ENCODE results near the gene PDE1C.

The PDE1C gene

DNA sequence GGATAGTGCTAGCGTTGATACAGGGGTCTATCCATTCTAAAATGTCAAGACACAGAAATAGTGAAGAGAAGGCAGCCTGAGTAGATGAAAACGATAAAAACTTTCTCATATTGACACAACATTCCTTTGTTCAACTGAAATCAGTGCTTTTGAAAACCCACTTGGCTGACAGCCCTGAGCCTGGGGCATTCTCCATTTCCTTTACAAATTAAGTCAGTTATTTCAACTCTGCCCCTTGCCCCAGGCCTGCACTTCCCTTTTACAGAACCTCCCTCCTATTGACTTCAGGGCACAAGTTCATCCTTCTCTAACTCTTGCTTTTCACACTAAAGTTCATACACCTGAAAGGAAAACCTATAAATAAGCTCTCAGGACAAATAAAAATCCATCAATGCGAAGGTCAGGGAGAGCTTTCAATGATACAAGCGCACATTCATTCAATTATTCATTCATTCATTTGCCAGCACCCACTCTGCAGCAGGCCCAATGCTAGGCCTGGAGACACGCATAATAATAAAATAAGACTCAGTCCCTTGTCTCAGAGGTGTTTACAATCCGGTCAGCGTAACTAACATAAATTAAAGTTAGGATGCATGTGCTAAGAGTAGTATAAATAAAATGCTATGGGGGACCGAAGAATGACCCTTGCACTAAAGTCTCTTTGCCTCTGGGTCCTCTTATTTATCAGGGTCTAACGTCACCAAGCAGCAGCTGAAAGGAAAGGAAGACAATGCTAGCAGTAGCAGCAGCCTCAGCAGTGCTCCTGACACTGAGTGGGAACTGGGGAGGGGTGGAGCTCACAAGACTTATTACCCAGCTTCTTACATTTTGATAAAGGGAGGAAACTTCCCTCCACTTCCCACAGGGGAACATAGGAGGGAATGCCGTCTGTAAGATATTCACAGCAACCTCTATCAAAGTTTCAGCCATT lies 134.8 kb downstream of the PDE1C start:
- no peak for DNase-seq

DNA sequence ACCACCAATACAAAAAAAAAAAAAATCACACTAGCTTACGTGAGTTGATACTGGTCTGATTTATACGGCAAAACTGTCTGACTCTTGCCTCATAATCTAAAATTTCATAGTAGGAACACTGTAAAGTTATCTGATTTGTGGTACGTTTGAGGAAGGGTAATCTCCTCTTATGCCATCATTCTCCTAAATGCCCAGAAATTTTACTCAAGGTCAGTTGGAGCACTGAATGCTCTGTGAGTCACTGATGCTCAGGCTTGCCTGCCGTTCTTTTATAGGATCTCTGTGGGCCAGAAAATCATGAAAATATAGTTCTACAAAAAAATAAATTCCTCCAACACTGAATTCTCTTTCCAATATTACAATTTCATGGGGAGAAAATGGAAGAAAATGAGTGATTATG lies 135.7 kb downstream of the PDE1C start:
- DNase-seq = no peak

DNA sequence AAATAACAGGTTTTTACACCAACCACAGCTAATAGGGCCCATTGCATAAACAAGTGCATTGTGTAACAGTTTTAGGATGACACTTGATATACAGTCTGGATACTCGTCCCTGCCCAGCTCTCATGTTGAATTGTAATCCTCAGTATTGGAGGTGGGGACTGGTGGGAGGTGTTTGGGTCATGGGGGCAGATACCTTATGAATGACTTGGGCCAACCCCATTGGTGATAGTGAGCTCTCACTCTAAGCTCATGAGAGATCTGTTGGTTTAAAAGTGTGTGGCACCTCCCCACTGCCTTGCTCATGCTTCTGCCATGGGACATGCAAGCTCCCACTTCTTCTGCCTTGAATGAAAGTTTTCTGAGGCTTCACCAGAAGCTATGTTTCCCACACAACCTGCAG lies 136.7 kb downstream of the PDE1C start:
- DNase-seq = no peak

DNA sequence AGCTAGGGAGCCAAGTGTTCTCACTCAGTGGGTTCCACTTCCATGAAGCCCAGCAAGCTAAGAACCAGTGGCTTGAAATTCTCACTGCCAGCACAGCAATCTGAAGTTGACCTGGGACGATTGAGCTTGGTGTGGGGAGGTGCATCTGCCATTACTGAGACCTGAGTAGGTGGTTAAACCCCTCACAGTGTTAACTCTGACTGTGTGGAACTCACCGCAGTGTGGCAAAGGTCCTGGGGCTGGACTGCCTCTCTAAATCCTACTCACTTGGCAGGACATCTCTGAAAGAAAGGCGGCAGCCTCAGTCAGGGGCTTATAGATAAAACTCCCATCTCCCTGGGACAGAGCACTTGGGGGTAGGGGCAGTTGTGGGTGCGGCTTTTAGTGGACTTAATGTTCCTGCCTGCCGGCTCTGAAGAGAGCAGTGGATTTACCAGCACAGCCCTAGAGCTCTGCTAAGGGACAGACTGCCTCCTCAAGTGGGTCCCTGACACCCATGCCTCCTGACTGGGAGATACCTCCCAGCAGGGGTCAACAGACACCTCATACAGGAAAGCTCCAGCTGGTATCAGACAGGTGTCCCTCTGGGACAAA lies 143.1 kb downstream of the PDE1C start:
- no peak for DNase-seq

DNA sequence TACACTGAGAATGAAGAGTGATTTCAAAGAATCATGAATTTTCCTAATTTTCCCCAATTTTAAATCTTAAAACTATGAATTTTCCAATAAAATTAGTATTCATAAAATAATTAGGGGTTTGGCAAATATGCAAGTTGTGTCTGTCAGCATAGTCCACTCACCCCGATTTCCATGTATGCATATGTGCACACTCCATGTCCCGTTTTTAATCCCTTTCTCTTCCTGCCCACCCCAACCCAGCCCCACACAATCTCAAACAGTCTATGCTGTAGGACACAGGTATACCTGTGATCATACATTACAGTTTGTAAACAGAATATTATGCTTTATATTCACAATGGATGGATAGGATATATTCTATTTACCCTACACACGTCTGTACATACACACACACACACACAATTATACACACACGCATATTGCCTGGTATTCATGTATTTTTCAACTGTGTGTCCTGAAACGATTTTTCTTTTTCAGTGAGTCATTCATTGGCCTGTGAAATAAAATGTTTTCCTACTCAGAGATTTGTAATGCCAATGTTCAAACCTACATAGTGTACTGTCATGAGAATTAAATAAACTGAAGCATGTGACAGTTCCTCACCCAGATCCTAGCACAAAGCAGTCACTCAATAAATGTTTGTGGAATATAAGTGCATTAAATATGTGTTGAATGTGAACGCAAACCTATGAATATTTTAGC lies 144.3 kb downstream of the PDE1C start:
- no peak for DNase-seq

DNA sequence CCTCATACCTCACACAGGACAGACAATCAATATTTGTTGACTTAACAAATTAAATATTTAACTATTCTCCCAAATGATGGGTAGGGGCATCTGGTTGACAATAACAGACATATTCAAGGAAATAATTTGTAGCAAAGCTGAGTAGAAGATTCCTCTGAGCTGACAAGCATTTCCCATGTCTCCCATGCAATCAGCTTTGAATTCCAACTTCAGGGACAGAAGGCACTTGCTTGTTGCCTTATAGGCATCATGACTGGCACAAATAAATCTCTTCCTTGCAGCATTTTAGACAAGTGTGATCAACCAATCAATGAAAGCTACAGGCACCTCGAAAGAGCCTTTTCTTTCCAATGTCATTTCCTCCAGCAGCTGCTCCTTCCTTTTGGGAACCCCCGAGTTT lies 146.0 kb downstream of the PDE1C start:
- no peak for DNase-seq

DNA sequence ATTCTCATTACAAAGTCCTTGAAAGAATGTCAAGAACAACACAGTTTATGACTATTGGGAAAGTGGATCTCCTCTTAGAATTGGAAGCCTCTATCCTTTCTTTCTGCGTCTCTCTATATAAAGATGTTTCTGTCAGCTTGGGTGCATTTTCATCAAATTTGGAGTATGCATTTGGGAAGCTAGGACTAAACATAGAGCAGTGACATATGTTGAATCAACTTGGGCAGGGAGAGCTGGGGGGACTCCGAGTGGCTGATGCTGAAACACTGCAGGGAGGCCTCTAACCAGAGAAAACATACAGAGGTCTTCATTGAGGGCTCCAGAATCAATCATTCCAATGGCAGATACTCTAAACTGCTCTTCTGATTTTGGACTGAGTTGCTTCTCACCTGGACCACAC lies 147.4 kb downstream of the PDE1C start:
- DNase-seq = no peak

DNA sequence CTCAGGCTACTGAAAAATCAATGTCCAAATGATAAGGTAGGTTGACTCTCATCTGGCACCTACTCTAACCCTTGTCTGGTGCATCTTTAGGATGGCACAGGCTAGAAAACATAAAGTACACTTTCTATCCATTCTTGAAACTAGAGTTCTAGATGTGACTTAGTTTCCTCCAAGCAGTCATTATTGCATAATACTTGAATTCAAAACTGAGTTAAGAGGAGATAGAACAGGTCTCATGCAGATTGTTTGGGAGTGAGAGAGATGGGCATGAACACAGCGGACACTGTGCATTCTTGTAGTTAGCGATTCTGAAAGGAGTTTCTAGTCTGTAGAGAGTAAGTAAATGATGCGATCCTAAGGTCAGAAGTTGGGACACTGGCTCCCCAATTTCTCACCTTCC lies 149.2 kb downstream of the PDE1C start:
- no peak for DNase-seq

DNA sequence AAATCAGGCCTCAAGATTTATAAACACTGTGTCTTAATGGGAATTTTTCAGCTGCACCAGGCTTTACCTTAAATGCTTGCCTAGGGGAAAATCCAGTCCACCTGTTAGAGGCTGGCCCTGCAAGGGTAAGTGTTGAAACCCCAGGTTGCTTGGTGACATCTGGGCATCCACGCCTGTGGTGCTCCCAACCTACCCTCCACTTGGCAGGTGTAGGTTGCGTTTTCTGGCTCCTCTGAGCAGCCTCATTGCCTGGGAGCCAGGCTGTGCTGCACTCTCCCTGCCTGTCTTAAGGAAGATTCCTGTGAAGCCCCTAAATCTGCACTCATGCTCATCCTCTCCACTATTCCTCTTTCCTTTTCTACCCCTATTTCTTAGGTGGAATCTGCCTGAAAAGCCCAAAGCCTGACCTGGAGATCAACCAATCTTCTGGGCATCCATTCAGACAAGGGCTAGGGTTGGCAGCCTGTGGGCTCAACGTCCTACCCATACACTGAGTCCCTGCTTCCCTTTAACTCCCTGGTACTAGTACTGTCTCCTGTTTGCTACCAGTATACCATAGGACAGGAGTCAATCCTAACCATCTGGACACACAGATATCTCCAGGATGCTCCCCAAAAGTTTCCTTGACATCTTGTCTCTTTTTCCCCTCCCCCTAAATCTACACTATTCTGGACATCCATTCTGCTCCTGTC lies 150.4 kb downstream of the PDE1C start:
- DNase-seq = no peak

DNA sequence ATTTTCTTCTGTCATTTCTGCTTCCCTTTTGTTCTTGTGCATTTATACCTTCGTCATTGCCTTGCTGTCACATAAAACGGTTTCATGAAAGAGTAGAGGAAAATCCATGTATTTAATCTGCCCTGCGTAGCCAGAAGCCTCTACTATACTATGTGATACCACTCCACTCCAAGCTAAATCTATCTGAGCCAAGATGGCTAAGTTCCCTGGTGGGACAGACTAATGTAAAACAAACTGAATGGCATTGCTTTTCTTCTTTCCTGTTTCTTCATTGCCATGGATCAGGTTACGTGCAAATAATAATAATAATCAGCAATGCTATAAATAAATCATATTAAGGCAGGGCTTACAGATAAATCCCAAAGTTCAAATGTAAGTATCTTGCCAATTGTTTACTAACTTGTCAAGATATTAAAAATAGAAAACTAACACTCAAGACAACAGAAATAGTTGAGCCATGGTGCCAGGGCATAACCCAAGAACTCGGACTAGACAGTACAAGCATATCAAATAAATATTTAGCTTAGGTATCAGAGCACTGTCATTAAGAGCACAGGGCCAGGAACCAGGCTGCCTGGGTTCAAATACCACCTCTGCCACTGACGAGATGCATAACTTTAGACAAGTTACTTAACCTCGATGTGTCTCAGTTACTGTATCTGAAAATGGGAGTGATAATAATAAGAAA lies 151.4 kb downstream of the PDE1C start:
- no peak for DNase-seq

DNA sequence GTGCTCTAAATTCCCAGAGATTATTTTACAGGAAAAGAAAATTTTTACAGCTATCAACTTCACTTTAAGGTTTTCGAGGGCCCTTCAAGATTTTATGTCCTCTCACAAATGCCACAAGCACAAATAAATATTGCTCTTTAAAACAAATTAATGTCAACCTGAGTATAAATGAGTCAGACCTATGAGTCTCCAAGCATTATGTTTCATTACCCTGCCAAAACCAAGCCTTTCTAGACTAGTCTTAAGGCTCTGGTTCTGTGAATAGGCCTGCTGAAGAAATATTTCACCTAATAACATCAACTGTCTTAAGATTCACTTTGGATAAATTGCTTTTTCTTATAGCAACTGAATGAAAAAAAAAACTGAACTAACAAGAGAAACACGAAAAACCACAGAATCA lies 153.0 kb downstream of the PDE1C start:
- no peak for DNase-seq

DNA sequence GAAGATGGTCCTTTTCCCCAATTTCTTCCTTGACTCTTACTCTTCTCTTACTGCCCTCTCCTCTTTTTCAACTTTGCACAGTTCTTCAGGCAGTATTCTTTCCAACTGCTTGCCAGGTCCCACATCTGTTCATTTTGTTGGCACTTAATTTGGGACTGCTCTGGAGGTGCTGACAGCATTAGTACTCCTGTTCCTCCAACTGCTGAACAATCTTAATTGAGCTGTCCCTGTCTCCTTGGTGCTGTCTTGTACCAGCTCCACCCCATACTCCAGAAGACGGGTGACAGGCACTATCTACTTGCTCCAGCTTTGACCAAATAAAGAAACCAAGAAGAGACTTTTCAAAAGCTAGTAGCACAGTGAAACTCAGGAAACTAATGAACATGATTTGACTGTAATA lies 160.0 kb downstream of the PDE1C start:
- no peak for DNase-seq

DNA sequence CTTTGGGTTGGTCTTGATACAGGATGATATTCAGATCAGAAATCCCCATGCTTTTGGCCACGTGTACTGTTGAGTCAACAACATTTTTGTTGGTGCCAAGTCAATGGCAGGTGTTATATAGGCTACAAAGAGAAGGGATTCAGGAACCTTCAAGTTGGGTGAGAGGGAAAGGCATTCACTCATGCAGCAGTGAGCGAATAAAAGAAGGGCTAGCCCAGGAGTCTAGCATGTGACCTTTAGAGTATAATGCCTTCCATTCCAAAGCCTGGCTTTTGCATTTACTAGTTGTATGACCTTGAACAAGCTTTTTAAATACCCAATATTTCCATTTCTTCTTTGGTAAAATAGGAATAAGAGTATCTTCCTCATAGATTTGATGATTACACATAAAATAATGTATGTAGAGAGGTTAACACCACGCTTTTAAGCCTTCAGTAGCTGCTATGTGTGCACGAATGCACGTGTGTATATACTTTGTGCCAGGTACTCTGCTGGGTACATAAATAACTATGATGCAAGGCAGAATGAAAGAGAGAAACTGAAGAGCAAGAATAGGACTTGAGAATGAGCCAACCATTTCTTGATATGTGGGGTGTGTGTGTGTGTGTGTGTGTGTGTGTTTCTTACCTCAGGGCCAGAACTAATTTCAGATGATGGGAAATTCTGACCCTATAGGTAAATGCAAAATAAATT lies 163.6 kb downstream of the PDE1C start:
- DNase-seq = no peak

DNA sequence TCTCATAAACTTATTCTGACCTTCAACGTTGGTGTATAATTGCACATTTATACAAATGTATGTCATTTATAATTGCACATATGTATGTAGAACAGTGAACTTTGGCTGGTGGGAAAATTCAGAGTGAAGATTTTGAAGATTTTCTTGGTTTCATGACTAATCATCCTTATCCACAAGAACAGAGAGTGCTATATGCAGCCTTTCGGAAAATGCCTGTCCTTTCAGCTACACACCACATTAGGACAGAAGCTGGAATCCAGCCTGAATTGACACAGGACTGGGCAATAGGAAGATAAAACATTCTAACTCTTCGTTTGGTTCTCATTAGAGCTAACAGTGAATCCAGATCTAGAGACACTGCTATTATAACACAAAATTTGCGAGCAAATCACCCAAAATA lies 166.2 kb downstream of the PDE1C start:
- DNase-seq = no peak

DNA sequence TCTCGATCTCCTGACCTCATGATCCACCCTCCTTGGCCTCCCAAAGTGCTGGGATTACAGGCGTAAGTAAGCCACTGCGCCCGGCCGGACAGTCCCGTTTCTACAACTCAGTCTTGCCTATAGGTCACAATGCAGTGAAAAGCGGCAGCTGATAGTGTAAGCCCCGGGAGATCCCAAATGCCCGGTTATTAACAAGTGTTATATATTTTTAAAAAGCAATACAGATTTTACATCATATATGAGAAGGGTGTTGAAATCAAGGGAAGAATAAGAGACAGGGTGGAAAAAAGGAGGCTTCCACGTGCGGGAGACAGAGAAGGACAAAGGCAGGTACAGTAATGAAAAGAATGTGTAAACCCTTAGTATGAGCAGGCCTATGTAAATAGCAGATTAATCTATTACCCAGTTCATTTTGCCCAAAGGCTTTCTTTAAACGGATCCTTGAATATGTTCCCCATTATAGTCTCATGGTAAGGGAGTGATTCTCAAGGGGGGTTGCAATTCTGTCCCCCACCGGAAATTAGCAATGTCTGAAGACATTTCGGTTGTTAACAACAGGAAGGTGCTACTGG lies 170.8 kb downstream of the PDE1C start:
- no peak for DNase-seq

DNA sequence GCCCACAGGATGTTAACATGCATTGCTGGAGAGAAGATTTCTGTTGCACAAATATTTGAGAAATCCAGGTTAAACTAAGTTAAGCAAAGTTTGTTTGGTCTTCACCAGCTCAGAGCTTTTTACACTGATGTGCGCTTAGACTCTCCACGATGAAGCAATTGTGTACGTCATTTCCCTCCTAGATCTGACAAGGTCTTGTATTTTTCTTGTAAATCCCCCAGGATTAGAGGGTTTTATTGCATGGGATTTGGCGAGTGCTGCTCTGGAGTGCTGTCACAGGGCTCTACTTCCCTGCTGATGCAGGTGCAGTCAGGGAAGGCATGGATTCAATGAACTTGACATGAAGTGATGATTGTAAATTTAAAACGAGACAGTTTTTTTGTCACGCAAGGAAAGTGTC lies 173.3 kb downstream of the PDE1C start:
- DNase-seq = no peak

DNA sequence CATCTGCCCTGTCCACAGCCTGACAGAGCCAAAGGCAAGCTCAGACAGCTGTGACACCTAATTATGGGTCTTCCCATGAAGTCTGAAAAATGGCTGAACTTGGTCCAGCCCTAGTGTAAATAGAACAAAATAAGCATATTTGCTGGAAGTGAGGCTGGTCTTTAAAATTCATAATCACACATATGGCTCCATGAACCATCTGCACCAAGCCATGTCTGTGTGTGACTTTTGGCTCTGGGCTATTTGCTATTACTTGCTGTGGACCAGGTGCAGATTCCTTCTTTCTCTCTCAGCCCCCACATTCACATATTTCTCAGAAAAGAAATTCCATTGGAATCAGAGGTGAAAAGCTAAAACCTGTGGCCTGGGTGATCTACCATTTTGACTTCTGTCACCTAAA lies 175.9 kb downstream of the PDE1C start:
- DNase-seq = no peak

DNA sequence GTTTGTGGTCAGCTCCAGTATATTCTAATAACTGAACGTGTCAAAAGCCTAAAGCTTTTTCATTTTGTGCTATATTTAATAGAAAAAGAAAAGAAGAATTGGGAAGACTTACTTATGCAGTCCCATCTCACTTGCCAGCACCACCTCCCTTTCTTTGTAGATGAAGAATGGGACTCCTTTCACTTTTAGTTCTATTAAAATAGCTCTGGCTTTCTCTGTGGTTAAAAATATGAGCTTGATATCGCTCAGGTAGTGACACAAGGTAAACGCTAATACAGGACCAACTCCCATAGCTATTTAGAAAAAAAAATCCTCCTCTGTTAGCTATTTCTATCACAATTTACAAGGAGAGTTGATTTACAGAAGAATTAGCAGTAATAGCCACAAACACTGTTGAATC lies 176.8 kb downstream of the PDE1C start:
- no peak for DNase-seq

DNA sequence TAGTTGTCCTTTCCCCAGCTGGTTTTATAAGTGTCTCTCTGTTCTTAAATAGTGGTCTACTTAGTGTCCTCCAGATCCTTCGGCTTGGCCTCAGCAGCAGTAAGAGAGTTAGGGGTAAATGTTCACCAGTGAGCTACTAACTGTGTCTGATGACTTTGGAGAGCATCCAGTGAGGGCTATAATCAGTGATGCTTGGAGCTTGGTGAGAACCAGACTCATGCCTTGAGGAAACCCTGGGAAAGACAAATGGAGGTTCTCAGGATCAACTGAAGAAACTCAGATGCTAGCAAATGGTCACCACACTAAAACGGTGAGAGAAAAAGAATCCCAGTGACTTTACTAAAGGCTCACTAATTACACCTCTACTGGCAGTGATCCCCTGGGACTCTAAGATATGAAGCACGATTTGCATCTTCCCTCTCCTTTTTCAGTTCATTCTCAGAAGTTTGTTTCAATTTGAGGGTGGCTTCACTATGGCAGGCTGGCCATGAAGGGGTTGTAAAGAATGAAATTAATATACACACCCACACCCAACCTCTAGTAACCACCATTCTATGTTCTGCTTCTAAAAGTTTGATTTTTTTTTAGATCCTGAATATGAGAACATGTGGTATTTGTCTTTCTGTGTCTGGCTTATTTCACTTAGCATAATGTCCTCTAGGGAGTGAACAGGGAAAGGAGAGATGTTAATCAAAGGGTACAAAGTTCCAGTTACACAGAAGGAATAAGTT lies 177.9 kb downstream of the PDE1C start:
- DNase-seq = no peak

DNA sequence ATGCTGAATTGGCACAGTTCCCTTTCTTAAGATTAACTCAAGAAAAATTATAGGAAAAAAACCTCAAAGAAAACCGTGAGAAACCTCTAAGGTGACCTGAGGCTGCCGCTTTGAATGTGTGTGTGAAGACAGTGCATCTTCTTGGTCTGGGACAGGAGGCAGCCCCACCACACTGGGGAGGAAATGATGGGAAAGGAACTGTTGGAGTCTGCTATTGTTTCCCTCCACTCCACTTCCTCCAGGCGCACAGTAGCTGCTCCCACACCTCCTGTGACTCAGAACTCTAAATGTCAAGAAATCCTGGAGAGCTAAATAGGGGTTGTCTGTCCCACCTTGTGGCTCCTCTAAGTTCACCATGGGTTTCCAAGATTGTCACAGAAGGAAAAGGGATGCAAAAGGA lies 179.4 kb downstream of the PDE1C start:
- no peak for DNase-seq

DNA sequence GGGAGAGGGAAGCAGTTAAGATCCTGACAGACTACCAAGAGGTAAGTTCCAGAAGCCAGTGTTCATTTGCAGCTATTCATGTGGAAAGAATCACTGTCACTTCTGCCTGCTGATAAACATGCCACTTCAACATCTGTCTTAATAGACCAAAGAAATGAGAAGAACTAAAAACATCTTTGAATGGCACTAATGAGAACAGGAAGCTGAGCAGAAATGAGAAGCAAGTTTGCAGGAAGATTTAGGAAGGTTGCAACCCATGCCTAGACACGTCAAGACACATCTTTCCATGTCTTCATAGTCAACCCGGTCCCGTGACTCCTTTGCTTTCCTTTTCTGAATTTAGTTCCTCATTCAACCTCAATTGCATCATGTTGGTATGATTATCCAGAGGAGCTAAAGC lies 180.0 kb downstream of the PDE1C start:
- DNase-seq = no peak

All from activated CD4-positive, CD25-positive, alpha-beta regulatory T cell (primary cell).